CD8-positive, alpha-beta memory T cell (primary cell): ENCODE results near the gene RBM43. TPM values are rescaled to one million over a fixed set of nuclear protein-coding genes. Genes with fewer than 3 reads are reported as not detected.
"Not testable (repeated sequence)": the region's sequence is repeated elsewhere in the genome, so short reads cannot be mapped to it uniquely, and the experiment has no call there.

Experiments used
- CTCF ChIA-PET: fragments of 350-600 bp; sonication (Branson Sonifier 250); formaldehyde crosslinking; loops from one replicate; lab custom pipeline; 2021; ENCODE audit warnings: antibody characterized with exemption; lab: Charles Lee
- POLR2A ChIA-PET: fragments of 350-600 bp; sonication (Branson Sonifier 250); formaldehyde crosslinking; loops from one replicate; lab custom pipeline; 2021; ENCODE audit warnings: antibody characterized with exemption; lab: Charles Lee
- DNase-seq, 5 donors: peaks; one replicate each; pipeline versions ENCODE4 v3.0.0 to v3.0.0-alpha.2; 2020 to 2022; ENCODE audit warnings: mixed read lengths in 1 of 5
- H3K27ac ChIP-seq: one replicate; pipeline ENCODE4 v1.7.0; 2013; ENCODE audit warnings: low read depth, mild to moderate bottlenecking, low read length, moderate library complexity
- H3K27me3 ChIP-seq: 2 replicates; pipeline ENCODE4 v1.7.0; 2013; ENCODE audit warnings: low read length, mild to moderate bottlenecking; ENCODE audit not compliant: insufficient read depth, poor library complexity, severe bottlenecking
- H3K36me3 ChIP-seq: 2 replicates; pipeline ENCODE4 v1.7.0; 2013; ENCODE audit warnings: mild to moderate bottlenecking, low read length, moderate library complexity; ENCODE audit not compliant: insufficient read depth
- H3K4me1 ChIP-seq: 2 replicates; pipeline ENCODE4 v1.7.0; 2013; ENCODE audit warnings: mild to moderate bottlenecking, low read length, moderate library complexity; ENCODE audit not compliant: insufficient read depth
- H3K4me3 ChIP-seq: 2 replicates; pipeline ENCODE4 v1.7.0; 2013; ENCODE audit warnings: mild to moderate bottlenecking, low read length
- H3K9me3 ChIP-seq: 2 replicates; pipeline ENCODE4 v1.7.0; 2013; ENCODE audit warnings: mild to moderate bottlenecking, low read length
- H3K27ac Mint-ChIP-seq, 8 donors: one replicate each; pipeline ENCODE4 v1.8.0; 2020 to 2021; ENCODE audit warnings: mixed read lengths in 8 of 8, mild to moderate bottlenecking in 6 of 8, inconsistent platforms in 3 of 8, moderate library complexity in 3 of 8
- H3K27me3 Mint-ChIP-seq, 2 donors: one replicate each; pipeline ENCODE4 v1.8.0; 2020 to 2021; ENCODE audit warnings: mixed read lengths in 2 of 2, mild to moderate bottlenecking in 1 of 2, moderate library complexity in 1 of 2
- H3K36me3 Mint-ChIP-seq, 3 donors: one replicate each; pipeline ENCODE4 v1.8.0; 2020 to 2021; ENCODE audit warnings: mixed read lengths in 3 of 3, inconsistent platforms in 1 of 3, mild to moderate bottlenecking in 1 of 3
- H3K4me1 Mint-ChIP-seq, 3 donors: one replicate each; pipeline ENCODE4 v1.8.0; 2020 to 2021; ENCODE audit warnings: mixed read lengths in 3 of 3, inconsistent platforms in 1 of 3, mild to moderate bottlenecking in 1 of 3
- H3K4me3 Mint-ChIP-seq, 7 donors: one replicate each; pipeline ENCODE4 v1.8.0; 2020 to 2021; ENCODE audit warnings: mixed read lengths in 7 of 7, mild to moderate bottlenecking in 6 of 7, moderate library complexity in 4 of 7, inconsistent platforms in 2 of 7
- H3K9me3 Mint-ChIP-seq, 5 donors: one replicate each; pipeline ENCODE4 v1.8.0; 2020 to 2022; ENCODE audit warnings: mixed read lengths in 5 of 5, mild to moderate bottlenecking in 3 of 5, moderate library complexity in 2 of 5, inconsistent platforms in 1 of 5
- polyA plus RNA-seq: library from polyadenylated mRNA; unstranded; fragments of 300-500 nt; fragmentation: Illumina TruSeq; gene quantifications from one replicate; pipeline ENCODE4 v1.2.3, GENCODE V29; 2021
- total RNA-seq, 2 experiments: library from RNA; stranded (reverse); gene quantifications; one replicate each; pipeline ENCODE4 v1.2.3, GENCODE V29; 2021

Gene RBM43
- total and polyA plus RNA-seq, 3 experiments from 2014 or later, result 2.8 to 5.0 (median 3.4) TPM

- H3K36me3 Mint-ChIP-seq, result no peaks in the 10 kb centered on the region
- Histone ChIP-seq H3K4me3 (no peak overlapping the region), H3K27ac (no peak overlapping the region), H3K9me3 (no peaks in the 10 kb centered on the region), H3K36me3 (no peaks in the 10 kb centered on the region), H3K4me1 (no peaks in the 10 kb centered on the region), H3K27me3 (no peaks in the 10 kb centered on the region)
- DNase-seq, result peak in 4 of 5 donors; percentile 9 to 49 (median 36)
- H3K9me3 Mint-ChIP-seq, result no peaks in the 10 kb centered on the region
- H3K4me3 Mint-ChIP-seq, result no peak overlapping the region
- CTCF ChIA-PET, result interaction anchor here (0.9 to 3.0 kb wide), 17 partner anchors 9 to 1649 kb away, joined by 3 to 24 read pairs (median 6); partner anchors contain the start of gene RBM43
- no peaks in the 10 kb centered on the region for H3K4me1 Mint-ChIP-seq
- POLR2A ChIA-PET, result no interaction called here
- peak overlapping the region in 1 of 8 donors; percentile 24 for H3K27ac Mint-ChIP-seq
- peaks cover 3 to 5% of the 10 kb centered on the region in 2 donors for H3K27me3 Mint-ChIP-seq
Measured at GRCh38 chr2:151238527-151239487, 22.9 kb downstream of the RBM43 start.

GRCh38 chr2:151237422-151238025, 24.1 kb downstream of the RBM43 start:
- CTCF ChIA-PET, result interaction anchor here (1.9 kb wide), 1 partner anchor 8 kb away, joined by 13 read pairs; no protein-coding TSS in a partner anchor
- H3K36me3 ChIP-seq, result no peaks in the 10 kb centered on the region
- H3K27me3 ChIP-seq, result no peaks in the 10 kb centered on the region
- Mint-ChIP-seq H3K4me3 (no peak overlapping the region), H3K27ac (no peak overlapping the region), H3K9me3 (no peaks in the 10 kb centered on the region), H3K4me1 (no peaks in the 10 kb centered on the region), H3K36me3 (no peaks in the 10 kb centered on the region), H3K27me3 (peaks cover 3 to 5% of the 10 kb centered on the region in 2 donors)
- H3K4me1 ChIP-seq, result no peaks in the 10 kb centered on the region
- no peak overlapping the region for H3K4me3 ChIP-seq
- DNase-seq, result no peak
- POLR2A ChIA-PET, result no interaction called here
- no peaks in the 10 kb centered on the region for H3K9me3 ChIP-seq
- no peak overlapping the region for H3K27ac ChIP-seq

- H3K4me3 ChIP-seq, DNase-seq, H3K36me3 Mint-ChIP-seq, CTCF ChIA-PET, H3K4me3 Mint-ChIP-seq, POLR2A ChIA-PET, H3K36me3 ChIP-seq, H3K9me3 ChIP-seq, H3K27ac ChIP-seq, H3K4me1 Mint-ChIP-seq, H3K27me3 ChIP-seq, H3K9me3 Mint-ChIP-seq, H3K4me1 ChIP-seq: not testable (repeated sequence)
- H3K27ac Mint-ChIP-seq, result peak overlapping the region in 1 of 8 donors; percentile 64
- H3K27me3 Mint-ChIP-seq, result peaks cover 0 to 14% of the 10 kb centered on the region in 2 donors
Measured at GRCh38 chr2:151233760-151234159, 27.9 kb downstream of the RBM43 start.

GRCh38 chr2:151233288-151233687, 28.4 kb downstream of the RBM43 start:
- POLR2A ChIA-PET, H3K9me3 Mint-ChIP-seq, H3K36me3 Mint-ChIP-seq, H3K4me1 ChIP-seq, H3K4me3 ChIP-seq, H3K36me3 ChIP-seq, H3K27ac Mint-ChIP-seq, H3K27me3 ChIP-seq, H3K9me3 ChIP-seq, H3K4me3 Mint-ChIP-seq, CTCF ChIA-PET, H3K27ac ChIP-seq, H3K4me1 Mint-ChIP-seq, DNase-seq: not testable (repeated sequence)
- peaks cover 0 to 17% of the 10 kb centered on the region in 2 donors for H3K27me3 Mint-ChIP-seq

GRCh38 chr2:151230627-151231140, 31.0 kb downstream of the RBM43 start:
- no peaks in the 10 kb centered on the region for H3K9me3 ChIP-seq
- CTCF ChIA-PET, result interaction anchor here (2.5 kb wide), 1 partner anchor 8 kb away, joined by 13 read pairs; no protein-coding TSS in a partner anchor

GRCh38 chr2:151228847-151229512, 32.7 kb downstream of the RBM43 start:
- no peak overlapping the region for H3K27ac Mint-ChIP-seq
- H3K4me3 Mint-ChIP-seq, result no peak overlapping the region
- Histone ChIP-seq H3K9me3 (no peaks in the 10 kb centered on the region), H3K4me1 (no peaks in the 10 kb centered on the region), H3K36me3 (no peaks in the 10 kb centered on the region), H3K4me3 (no peak overlapping the region), H3K27ac (no peak overlapping the region), H3K27me3 (peaks cover 3% of the 10 kb centered on the region)
- H3K36me3 Mint-ChIP-seq, result no peaks in the 10 kb centered on the region
- CTCF ChIA-PET, result interaction anchor here (1.3 to 2.5 kb wide), 2 partner anchors 10 to 11 kb away, joined by 5 to 13 read pairs; no protein-coding TSS in a partner anchor
- POLR2A ChIA-PET, result no interaction called here
- H3K4me1 Mint-ChIP-seq, result no peaks in the 10 kb centered on the region
- H3K9me3 Mint-ChIP-seq, result no peaks in the 10 kb centered on the region
- H3K27me3 Mint-ChIP-seq, result peaks cover 2 to 44% of the 10 kb centered on the region in 2 donors
- DNase-seq, result no peak

More at GRCh38 chr2:151230627-151231140, 31.0 kb downstream of the RBM43 start:
- no peak overlapping the region for H3K27ac Mint-ChIP-seq
- POLR2A ChIA-PET, result no interaction called here
- peaks cover 0 to 31% of the 10 kb centered on the region in 2 donors for H3K27me3 Mint-ChIP-seq
- no peak for DNase-seq
- Histone ChIP-seq H3K4me3 (no peak overlapping the region), H3K27me3 (no peaks in the 10 kb centered on the region), H3K4me1 (no peaks in the 10 kb centered on the region), H3K36me3 (no peaks in the 10 kb centered on the region), H3K27ac (no peak overlapping the region)
- no peaks in the 10 kb centered on the region for H3K4me1 Mint-ChIP-seq
- no peaks in the 10 kb centered on the region for H3K9me3 Mint-ChIP-seq
- H3K36me3 Mint-ChIP-seq, result no peaks in the 10 kb centered on the region
- H3K4me3 Mint-ChIP-seq, result no peak overlapping the region

GRCh38 chr2:151217343-151217742, 44.3 kb downstream of the RBM43 start:
- no peak overlapping the region for H3K27ac ChIP-seq
- H3K4me1 Mint-ChIP-seq, result no peaks in the 10 kb centered on the region
- peaks cover 6 to 10% of the 10 kb centered on the region in 2 donors for H3K27me3 Mint-ChIP-seq
- no peaks in the 10 kb centered on the region for H3K9me3 Mint-ChIP-seq
- H3K4me3 ChIP-seq, result no peak overlapping the region
- H3K36me3 Mint-ChIP-seq, result no peaks in the 10 kb centered on the region
- H3K9me3 ChIP-seq, result no peaks in the 10 kb centered on the region
- no peaks in the 10 kb centered on the region for H3K27me3 ChIP-seq
- H3K4me1 ChIP-seq, result no peaks in the 10 kb centered on the region
- H3K27ac Mint-ChIP-seq, result no peak overlapping the region
- no peak for DNase-seq
- H3K36me3 ChIP-seq, result no peaks in the 10 kb centered on the region
- CTCF ChIA-PET, result no interaction called here
- POLR2A ChIA-PET, result no interaction called here
- H3K4me3 Mint-ChIP-seq, result no peak overlapping the region
